Left forelimb (tissue), 1 donor: ENCODE data around the gene DEGS2.
"Not testable (repeated sequence)": the region's sequence is repeated elsewhere in the genome, so short reads cannot be mapped to it uniquely, and the experiment has no call there.

Experiments used
- DNase-seq: peaks from one replicate; pipeline ENCODE4 v3.0.0-alpha.2; 2018; ENCODE audit warnings: low spot score

Gene DEGS2

DNA sequence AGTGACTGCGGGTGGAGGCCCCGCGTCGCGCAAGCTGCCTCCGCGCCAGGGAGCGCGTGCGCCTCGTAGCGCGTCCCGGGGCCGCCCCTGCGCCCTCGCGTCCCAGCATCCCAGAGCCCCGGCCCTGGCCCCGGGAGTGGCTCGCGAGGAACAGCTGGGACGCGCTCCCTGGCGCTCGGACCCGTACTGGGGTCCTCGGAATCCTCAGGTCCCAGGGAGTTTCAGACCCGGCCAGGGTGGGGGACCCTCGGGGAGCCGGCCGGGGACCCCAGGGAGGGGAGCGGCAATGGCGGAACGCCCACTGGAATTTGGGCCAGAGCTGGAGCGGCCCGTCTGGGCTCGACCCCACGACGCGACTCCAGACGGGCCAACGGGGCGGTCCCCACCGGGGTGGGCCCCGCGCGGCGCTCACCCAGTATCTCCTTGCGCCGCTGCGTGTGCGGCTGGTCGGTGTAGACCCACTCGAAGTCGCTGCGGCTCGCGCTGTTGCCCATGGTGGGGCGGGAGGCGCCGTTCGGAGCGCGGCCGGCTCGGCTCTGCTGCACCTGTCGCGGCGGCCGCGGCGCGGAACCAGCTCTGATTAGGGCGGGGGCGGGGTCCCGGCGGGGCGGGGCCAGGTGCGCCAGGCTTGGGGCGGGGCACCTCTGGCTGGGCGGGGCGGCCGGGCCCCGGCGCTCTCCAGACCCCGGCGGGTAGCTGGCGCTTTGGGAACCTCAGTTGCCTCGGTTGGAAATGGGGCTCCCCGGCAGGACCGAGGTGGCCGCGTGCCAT is at the start of gene DEGS2:
Gene DEGS2, minus strand, starts transcription at position 552 of the 771 bp plus-strand sequence. Its CDS starts 58 bp downstream, at position 494.
- DNase-seq, result no peak

DNA sequence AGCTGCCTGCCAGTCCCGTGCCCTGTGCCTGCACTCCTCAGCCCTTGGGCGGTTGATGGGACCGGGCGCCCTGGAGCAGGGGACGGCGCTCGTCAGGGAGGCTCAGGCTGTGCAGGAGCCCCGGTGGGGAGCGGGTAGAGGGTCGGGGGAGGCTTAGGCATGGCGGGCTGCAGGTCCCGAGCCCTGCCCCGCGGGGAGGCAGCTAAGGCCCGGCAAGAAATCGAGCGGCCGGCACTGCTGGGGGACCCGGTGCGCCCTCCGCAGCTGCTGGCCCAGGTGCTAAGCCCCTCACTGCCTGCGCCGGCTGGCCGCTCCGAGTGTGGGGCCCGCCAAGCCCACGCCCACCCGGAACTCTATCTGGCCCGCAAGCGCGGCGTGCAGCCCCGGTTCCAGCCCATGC is 48.7 kb upstream of the DEGS2 start:
- not testable (repeated sequence) for DNase-seq

DNA sequence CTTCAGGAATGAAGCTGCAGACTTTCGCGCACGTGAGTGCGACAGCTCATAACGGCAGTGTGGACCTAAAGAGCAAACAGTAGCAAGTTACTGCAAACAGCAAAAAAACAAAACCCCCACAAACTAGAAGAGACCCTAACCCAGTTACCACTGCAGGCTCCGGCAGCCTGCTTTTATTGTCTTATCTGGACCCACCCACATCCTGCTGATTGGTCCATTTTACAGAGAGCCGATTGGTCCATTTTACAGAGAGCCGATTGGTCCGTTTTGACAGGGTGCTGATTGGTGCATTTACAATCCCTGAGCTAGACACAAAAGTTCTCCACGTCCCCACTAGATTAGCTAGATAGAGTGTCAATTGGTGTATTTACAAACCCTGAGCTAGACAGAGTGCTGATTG is 48.1 kb upstream of the DEGS2 start:
- DNase-seq, result not testable (repeated sequence)

DNA sequence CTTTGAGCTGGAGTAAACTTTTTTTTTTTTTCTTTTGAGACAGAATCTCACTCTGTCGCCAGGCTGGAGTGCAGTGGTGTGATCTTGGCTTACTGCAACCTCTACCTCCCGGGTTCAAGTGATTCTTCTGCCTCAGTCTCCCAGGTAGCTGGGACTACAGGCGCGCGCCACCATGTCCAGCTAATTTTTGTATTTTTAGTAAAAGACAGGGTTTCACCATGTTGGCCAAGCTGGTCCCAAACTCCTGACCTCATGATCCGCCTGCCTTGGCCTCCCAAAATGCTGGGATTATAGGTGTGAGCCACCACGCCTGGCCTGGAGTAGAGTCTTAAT is 45.4 kb upstream of the DEGS2 start:
- not testable (repeated sequence) for DNase-seq

DNA sequence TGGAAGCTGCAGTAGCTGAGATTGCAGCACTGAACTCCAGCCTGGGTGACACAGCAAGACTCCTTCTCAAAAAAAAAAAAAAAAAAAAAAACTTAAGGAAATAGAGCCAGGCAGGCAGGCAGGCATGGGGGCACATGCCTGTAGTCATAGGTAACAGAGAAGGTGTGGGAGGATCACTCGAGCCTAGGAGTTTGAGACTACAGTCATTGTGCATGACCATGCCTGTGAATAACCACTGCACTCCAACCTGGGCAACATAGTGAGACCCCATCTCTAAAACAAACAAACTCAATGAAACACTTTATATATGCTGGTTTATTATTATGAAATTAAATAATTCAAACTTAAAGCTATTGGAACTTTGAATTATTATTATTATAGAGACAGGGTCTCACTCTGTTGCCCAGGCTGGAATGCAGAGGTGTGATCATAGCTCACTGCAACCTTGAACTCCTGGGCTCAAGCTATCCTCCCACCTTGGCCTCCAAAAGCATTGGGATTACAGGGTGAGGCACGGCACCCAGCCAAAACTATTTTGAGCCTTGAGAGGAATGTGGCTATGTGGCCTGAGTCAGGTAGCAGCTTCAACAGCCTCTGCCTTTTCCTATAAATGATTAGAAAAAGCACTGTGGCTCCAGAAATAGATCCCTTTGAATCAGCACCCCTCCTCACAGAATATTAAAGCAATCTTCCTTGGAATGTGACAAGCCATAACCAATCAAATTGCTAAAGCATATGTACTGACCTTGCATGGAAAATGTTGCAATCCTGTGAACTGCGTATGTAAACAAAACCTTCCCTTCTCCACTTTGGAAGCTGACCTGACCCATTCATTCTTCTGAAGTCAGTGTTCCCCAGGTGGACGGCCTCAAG is 44.8 kb upstream of the DEGS2 start:
- no peak for DNase-seq

DNA sequence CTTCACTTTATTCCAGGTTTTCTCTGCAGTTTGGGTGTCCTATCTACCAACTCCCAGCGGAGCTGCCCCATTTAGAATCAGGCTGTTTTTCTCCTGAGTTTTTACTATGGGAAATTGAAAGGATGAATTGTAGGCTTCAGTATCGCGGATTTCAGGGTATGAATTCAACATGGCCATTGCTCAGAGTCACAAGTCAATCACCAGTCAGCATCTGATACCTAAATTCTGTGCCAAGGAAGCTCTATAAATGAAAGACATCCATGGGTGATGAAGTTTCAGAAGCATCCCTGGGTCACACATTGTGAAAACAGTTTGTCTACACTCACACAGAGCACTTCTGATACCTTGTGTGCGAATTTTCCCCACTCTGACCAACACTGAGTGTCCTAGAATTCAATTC is 43.7 kb upstream of the DEGS2 start:
- DNase-seq, result no peak

DNA sequence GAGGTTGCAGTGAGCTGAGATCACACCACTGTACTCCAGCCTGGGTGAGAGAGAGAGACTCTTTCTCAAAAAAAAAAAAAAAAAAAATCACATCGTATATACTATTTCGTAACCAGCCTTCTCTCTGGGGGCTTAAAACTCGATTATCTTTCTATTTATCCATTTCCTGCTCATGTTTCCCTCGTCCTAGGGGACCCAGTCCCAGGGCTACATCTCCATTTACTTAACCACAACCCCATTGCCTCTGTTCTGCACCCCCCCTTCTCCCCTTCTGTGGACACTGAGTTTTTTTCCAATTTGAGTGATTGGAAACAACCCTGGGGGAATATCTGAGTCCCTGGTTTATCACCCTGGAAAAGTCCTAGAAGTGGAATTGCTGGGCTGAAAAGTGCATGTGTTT is 43.3 kb upstream of the DEGS2 start:
- no peak for DNase-seq

DNA sequence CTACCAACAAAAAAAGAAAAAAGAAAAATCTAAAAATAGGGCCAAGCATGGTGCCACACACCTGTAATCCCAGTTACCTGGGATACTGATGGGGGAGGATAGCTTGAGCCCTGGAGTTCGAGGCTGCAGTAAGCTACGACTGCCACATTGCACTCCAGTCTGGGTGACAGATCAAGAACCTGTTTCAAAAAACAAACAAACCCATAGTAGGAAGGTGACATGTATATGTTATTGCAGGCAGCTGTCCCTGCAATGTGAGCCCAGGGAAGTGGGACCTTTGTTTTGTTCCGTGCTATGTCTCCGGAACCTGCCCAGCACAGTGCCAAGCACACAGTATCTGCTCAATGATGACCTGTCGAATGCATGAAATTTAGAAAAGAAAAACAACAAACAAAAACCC is 42.3 kb upstream of the DEGS2 start:
- no peak for DNase-seq

DNA sequence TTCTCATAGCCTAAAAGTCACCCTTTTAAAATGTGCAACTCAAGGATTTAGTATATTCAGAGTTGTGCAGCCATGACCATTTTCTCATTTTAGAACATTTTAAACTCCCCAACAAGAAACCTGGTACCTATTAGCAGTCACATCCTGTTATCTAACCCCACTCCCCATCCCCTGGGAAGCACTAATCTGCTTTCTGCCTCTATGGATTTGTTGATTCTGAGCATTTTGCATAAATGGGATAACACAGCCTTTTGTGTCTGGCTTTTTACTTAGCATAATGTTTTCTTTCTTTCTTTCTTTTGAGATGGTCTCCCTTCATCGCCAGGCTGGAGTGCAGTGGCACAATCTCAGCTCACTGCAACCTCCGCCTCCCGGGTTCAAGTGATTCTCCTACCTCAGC is 40.9 kb upstream of the DEGS2 start:
- DNase-seq, result no peak

DNA sequence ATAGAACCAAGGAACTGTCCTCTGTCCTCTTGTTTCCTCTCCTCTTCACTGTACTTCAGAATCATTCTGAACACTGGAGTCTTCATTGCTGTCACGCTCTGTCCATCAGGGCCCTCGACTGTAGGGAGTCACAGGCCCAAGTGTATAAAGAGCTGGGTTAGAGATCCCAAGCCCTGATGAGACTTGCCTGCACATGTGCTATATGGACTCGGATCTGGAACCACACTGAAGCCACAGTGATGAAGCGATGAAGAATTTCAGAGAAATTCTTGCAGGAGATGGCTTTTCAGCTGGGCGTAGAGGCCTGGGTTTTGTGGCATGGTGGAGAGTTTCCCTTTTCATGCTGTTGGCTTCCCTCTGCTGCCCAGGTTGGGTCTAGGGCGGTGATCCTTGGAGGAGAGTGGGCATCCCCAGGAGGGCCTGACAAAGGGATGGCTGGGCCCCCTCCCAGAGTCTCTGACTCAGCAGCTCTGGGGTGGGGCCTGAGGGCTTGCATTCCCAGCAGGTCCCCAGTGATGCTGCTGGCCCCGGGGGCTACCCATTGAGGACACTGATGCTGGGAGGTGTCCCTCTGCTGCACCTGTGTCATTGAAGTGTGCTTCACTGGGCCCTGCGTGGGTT is 39.9 kb upstream of the DEGS2 start:
- DNase-seq, result no peak

DNA sequence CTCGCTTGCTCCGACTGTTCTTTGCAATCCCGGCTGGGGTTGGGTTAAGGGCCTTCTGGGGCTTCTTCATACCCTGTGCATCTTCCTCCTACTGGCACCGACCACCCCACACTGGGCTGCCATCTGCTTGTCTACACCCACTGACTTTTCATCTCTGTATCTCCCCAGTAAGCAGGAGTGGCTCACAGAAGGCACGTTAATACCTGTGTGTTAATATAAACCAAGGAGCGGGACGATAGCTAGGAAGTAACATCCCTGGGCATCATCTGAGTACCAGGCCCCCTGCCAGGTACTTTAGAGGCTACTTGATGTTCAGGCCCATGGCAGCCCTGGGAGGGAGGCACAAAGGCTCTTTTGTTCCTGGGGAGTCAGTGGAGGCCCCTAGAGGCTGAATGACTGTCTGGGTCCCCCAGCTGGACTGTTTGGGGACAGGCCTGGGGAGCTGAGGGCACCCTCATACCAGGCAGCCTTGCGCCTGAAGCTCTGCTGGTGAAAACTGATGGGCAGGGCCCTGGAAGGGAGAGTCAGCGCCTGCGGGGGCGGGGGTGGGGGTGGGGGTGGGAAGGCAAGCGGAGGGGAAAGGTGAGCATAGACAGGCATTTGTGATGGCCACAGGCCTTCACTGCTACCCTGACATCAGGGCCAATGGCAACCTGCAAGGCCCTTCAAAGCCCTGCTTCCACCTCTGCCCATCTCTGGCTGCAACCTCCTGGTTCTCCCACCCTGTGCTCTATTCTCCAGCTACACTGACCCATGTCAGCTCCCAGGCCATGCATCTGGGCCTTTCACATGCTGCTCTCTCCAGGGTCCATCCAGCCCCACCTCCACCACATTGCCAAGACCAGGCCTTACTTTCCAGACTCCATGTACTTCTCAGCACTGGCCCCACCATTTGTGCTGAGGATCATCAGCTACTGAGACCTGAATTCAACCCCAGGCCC is 34.2 kb upstream of the DEGS2 start:
- no peak for DNase-seq

DNA sequence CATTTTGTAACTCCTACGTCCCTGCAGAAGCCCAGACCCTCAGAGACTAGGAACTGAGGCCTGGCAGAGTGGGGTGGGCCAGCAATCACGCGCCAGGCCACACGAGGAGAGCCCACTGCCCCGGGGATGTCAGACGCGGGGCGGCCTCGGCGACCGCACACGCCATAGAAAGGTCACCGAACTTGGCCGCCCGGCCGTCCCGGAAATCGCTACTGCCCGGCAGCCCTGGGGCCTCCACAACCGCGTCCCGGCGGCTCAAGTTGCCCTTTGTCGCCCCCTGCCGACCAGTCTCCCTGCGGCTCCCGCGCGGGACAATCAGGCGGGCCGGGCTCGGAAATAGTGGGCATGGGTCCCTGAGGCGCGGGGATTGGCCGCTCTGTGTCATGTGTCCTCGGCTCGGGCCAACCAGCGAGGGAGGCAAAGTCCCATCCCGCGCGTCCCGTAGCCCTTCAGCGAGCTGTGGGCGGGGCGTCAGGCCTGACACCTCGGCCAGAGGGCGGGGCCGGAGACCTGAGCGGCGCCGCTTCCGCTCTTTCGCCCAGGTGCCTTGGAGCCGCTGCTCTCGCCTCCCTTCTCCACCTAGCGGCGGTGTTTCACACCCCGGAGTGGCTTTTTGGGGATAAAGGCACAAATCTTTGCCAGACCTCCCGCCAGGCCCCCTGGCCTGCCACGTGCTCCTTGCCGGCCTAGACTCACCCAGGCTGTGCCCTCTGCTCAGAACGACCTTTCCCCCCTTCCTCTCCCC is 33.4 kb upstream of the DEGS2 start:
- peak; percentile 100 for DNase-seq

DNA sequence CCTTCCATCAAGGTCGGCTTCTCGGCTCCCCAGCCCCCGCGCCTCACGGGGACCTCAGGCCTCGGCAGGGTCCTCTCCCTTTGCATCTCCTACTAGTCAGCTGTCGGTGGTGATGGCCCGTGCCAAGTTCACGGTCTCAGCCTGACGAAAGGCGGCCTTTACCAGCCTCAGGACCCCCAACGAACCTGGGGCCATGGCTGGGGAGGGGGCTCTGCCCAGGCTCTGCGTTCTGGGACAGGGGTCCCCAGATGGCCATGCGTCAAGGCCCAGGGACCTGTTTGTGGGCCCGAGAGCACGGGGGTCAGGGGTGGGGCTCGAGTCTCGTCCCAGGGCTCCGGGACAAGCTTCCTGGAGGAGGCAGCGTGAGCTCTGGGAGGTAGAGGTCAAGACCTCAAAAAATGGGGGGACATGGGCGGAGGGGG is 32.8 kb upstream of the DEGS2 start:
- DNase-seq, result no peak

DNA sequence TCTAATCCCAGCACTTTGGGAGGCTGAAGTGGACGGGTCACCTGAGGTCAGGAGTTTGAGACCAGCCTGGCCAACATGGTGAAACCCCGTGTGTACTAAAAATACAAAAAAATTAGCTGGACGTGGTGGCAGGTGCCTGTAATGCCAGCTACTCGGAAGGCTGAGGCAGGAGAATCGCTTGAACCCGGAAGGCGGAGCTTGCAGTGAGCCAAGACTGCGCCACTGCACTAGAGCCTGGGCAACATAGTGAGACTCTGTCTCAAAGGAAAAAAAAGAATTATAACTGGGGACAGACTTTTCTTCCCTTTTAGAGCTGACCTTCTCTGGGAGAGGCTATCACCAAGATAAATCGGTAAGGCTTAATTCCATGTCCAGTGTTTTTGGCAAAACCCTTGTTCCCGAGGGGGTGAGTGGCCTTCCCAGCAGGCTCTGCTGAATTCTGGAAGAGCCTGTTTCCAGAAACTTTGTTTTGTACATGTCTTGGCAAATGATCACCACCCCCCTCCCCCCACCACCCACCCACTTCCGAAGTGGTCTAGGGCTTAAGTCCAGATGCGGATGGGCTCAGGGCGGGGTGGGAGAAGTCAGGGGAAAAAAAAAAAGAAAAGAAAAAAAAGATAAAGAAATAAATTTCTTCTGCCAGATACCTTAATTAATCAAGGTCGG is 32.3 kb upstream of the DEGS2 start:
- DNase-seq, result no peak

DNA sequence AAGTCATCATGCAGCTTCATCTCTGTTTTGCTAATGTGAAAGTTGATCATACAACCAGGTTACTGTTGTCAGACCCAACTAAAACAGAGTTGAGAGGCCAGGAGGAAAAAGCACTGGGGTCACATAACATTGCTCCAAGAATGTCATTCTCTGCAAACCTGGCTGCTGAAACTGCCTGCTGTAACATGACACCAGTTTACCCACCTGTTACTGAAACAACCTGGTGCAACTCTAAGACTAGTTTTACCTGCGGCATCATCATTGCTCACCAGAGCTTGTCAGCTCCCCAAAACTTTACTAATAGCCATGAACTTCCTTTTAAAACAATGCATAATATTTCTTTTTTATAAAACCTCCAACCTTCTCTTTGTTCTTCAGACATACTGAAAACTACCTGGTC is 30.7 kb upstream of the DEGS2 start:
- no peak for DNase-seq

DNA sequence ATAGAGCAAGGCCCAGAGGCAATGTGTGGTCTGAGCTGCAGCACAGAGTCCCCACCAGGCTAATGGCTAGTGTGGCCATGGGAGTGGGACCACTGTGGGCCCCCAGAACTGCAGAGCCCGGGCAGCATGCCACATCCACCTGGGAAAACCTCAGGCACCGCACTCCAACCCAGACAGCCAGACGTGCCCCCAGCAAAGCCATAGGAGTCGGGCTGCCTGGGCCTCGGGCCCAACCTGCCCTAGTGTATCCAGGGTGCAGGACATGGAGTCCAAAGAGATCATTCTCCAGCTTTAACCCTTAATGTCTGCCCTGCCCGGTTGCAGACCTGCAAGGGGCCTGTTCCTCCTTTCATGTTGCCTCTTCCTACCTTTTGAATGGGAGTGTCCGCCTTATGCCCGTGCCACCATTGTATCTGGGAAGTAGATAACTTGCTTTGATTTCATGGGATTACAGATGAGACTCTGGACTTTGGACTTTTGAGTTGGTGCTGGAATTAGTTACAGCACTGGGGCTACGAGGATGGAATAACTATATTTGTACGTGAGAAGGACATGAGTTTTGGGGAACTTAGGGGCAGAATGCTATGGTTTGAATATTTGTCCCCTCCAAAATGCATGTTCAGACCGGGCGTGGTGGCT is 29.1 kb upstream of the DEGS2 start:
- no peak for DNase-seq

DNA sequence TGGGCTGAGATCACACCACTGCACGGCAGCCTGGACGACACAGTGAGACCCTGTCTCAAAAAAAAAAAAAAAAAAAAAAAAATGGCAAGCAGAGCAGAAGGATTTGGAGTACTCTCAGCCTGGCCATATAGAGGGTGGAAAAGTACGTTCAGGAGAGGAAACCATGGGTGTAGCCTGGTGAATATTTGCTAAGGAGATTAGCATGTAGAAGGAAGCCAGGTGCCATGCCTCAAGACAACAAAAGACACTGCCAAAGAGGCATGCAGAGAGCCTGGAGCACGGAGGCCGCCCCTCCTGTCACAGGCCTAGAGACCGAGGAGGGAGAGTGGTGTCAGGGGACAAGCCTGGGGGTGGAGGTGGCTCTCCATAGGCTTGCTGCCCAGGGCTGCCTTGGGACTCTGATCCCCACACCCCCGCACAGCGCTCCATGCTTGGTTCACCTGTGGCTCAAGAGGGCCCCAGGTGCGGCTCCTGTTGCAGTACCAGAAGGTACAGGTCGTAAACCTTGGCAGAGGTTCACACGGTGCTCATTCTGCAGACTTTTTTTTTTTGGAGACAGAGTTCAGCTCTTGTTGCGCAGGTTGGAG is 27.9 kb upstream of the DEGS2 start:
- DNase-seq, result no peak

DNA sequence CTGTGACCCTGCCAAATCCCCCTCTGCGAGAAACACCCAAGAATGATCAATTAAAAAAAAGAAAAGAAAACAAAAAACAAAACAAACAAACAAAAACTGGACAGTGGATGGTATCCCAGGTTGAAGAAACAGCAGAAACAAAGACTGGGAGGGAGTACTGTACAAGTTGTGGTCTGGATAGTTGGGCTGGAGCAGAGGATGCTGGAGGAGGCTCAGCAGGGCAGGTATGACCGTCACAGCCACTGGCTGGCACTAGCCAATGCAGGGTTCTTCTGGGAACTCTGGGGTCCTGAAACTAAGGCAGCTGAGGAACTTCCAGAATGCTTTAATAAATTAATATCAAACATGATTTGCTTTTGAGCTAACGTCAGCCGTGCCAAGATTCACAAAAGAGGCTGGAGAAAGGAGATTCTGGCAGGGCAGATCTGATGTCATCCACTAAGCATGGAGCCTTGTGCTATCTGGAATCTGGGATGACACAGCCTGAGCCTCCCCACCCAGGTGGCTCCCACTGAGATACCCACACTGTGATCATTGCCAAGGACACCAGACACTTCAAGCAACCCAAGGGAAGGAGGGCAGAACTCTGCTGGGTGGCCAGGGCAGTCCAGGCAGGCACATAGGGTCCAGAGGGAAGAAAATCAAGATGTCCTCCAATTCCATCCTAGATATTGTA is 22.6 kb upstream of the DEGS2 start:
- not testable (repeated sequence) for DNase-seq

DNA sequence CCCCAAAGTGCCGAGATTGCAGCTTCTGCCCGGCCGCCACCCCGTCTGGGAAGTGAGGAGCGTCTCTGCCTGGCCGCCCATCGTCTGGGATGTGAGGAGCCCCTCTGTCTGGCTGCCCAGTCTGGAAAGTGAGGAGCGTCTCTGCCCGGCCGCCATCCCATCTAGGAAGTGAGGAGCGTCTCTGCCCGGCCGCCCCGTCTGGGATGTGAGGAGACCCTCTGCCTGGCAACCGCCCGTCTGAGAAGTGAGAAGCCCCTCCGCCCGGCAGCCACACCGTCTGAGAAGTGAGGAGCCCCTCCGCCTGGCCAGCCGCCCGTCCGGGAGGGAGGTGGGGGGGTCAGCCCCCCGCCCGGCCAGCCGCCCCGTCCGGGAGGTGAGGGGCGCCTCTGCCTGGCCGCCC is 21.2 kb upstream of the DEGS2 start:
- DNase-seq, result not testable (repeated sequence)
